CD8-positive, alpha-beta memory T cell (primary cell): ENCODE results near the gene TCEA2. TPM values are rescaled to one million over a fixed set of nuclear protein-coding genes. Genes with fewer than 3 reads are reported as not detected.

Experiments
- CTCF ChIA-PET: fragments of 350-600 bp; sonication (Branson Sonifier 250); formaldehyde crosslinking; loops from one replicate; lab custom pipeline; 2021; ENCODE audit warnings: antibody characterized with exemption; lab: Charles Lee
- POLR2A ChIA-PET: fragments of 350-600 bp; sonication (Branson Sonifier 250); formaldehyde crosslinking; loops from one replicate; lab custom pipeline; 2021; ENCODE audit warnings: antibody characterized with exemption; lab: Charles Lee
- DNase-seq, 5 donors: peaks; one replicate each; pipeline versions ENCODE4 v3.0.0 to v3.0.0-alpha.2; 2020 to 2022; ENCODE audit warnings: mixed read lengths in 1 of 5
- H3K27ac ChIP-seq: one replicate; pipeline ENCODE4 v1.7.0; 2013; ENCODE audit warnings: low read depth, mild to moderate bottlenecking, low read length, moderate library complexity
- H3K27me3 ChIP-seq: 2 replicates; pipeline ENCODE4 v1.7.0; 2013; ENCODE audit warnings: low read length, mild to moderate bottlenecking; ENCODE audit not compliant: insufficient read depth, poor library complexity, severe bottlenecking
- H3K36me3 ChIP-seq: 2 replicates; pipeline ENCODE4 v1.7.0; 2013; ENCODE audit warnings: mild to moderate bottlenecking, low read length, moderate library complexity; ENCODE audit not compliant: insufficient read depth
- H3K4me1 ChIP-seq: 2 replicates; pipeline ENCODE4 v1.7.0; 2013; ENCODE audit warnings: mild to moderate bottlenecking, low read length, moderate library complexity; ENCODE audit not compliant: insufficient read depth
- H3K4me3 ChIP-seq: 2 replicates; pipeline ENCODE4 v1.7.0; 2013; ENCODE audit warnings: mild to moderate bottlenecking, low read length
- H3K9me3 ChIP-seq: 2 replicates; pipeline ENCODE4 v1.7.0; 2013; ENCODE audit warnings: mild to moderate bottlenecking, low read length
- H3K27ac Mint-ChIP-seq, 8 donors: one replicate each; pipeline ENCODE4 v1.8.0; 2020 to 2021; ENCODE audit warnings: mixed read lengths in 8 of 8, mild to moderate bottlenecking in 6 of 8, inconsistent platforms in 3 of 8, moderate library complexity in 3 of 8
- H3K27me3 Mint-ChIP-seq, 2 donors: one replicate each; pipeline ENCODE4 v1.8.0; 2020 to 2021; ENCODE audit warnings: mixed read lengths in 2 of 2, mild to moderate bottlenecking in 1 of 2, moderate library complexity in 1 of 2
- H3K36me3 Mint-ChIP-seq, 3 donors: one replicate each; pipeline ENCODE4 v1.8.0; 2020 to 2021; ENCODE audit warnings: mixed read lengths in 3 of 3, inconsistent platforms in 1 of 3, mild to moderate bottlenecking in 1 of 3
- H3K4me1 Mint-ChIP-seq, 3 donors: one replicate each; pipeline ENCODE4 v1.8.0; 2020 to 2021; ENCODE audit warnings: mixed read lengths in 3 of 3, inconsistent platforms in 1 of 3, mild to moderate bottlenecking in 1 of 3
- H3K4me3 Mint-ChIP-seq, 7 donors: one replicate each; pipeline ENCODE4 v1.8.0; 2020 to 2021; ENCODE audit warnings: mixed read lengths in 7 of 7, mild to moderate bottlenecking in 6 of 7, moderate library complexity in 4 of 7, inconsistent platforms in 2 of 7
- H3K9me3 Mint-ChIP-seq, 5 donors: one replicate each; pipeline ENCODE4 v1.8.0; 2020 to 2022; ENCODE audit warnings: mixed read lengths in 5 of 5, mild to moderate bottlenecking in 3 of 5, moderate library complexity in 2 of 5, inconsistent platforms in 1 of 5
- polyA plus RNA-seq: library from polyadenylated mRNA; unstranded; fragments of 300-500 nt; fragmentation: Illumina TruSeq; gene quantifications from one replicate; pipeline ENCODE4 v1.2.3, GENCODE V29; 2021
- total RNA-seq, 2 experiments: library from RNA; stranded (reverse); gene quantifications; one replicate each; pipeline ENCODE4 v1.2.3, GENCODE V29; 2021

Gene TCEA2
- total and polyA plus RNA-seq, 3 experiments from 2014 or later: 24.2 to 30.9 (median 24.5) TPM

DNA sequence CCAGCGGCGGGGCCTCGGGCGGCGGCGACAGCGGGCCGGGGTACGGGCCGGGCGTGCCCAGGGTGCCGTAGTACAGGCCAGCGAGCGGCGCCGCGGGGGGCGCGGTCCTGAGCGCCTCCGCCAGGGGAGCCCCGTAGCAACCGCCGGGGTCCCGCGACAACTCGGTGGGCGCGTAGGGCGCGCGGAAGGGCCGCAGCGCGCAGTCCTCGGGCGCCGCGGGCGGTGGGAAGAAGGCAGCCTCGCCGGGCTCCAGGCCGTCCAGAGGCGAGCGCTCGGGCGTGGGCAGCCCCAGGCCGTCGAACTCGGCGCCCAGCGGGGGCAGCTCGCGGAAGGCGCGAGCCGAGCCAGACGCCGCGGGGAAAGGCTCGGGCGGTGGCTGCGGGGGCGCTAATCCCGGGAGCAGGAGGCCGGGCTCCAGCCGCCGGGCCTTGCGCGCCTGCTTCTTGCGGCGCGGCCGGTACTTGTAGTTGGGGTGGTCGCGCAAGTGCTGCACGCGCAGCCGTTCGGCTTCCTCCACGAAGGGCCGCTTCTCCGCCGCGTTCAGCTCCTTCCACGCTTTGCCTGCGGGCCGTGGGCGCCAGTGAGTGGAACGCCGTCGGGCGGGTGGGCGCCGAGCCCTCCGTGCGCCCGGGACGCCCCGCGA lies 14.5 kb upstream of the TCEA2 start:
- CTCF ChIA-PET: interaction anchor here (1.2 kb wide), 1 partner anchor 12 kb away, joined by 3 read pairs; no protein-coding TSS in a partner anchor

DNA sequence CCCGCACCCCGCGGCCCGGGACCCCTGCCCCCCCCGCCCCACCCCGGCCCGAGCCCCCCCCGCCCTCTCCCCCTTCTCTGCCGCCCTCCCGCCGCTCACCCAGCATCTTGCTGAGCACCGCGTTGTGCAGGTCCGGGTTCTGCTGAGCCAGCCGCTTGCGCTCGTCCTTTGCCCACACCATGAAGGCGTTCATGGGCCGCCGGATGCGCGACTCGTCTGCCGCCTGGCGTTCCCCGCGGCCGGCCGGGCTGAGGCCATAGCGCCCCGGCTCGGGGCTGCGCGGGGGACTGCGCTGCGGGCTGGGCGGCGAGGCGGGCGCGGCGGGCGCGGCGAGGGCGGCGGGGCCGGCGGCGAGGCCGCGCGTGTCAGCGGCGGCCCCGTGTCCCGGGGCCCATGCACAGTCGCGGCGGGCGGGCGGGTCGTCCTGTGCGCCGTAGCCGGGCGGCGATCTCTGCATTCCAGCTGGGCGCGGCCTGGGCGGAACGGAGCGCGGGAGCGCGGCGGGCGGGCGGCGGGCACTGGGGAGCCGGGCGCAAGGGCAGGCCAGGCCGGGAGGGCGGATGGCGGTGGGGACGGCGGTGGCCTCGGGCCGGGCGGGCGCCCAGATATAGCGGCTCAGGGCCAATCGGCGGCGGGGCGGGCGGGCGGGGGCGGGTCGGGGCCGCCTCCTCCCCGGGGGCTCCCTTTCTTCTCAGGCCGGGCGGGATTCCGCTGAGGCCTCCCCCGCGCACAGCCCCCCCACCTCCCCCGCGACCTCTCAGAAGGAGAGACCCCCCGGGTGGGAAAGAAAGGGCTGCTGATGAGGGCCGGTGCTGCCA lies 13.7 kb upstream of the TCEA2 start, which contains the start of gene SOX18:
SOX18 (minus strand) TSS at position 580 of the 818 bp plus-strand sequence; CDS start at position 457, 123 bp downstream.
- H3K27me3 Mint-ChIP-seq: peaks cover 38 to 52% of the 10 kb centered on the region in 2 donors
- POLR2A ChIA-PET: no interaction called here
- Histone ChIP-seq H3K9me3 (no peaks in the 10 kb centered on the region), H3K36me3 (no peaks in the 10 kb centered on the region), H3K27me3 (peaks cover 29% of the 10 kb centered on the region), H3K4me3 (no peak within 1 kb of the TSS), H3K27ac (peak within 1 kb of the TSS; percentile 59), H3K4me1 (peaks cover 6% of the 10 kb centered on the region)
- H3K4me3 Mint-ChIP-seq: peak within 1 kb of the TSS in 4 of 7 donors; percentile 20 to 78 (median 57)
- no peaks in the 10 kb centered on the region for H3K36me3 Mint-ChIP-seq
- H3K9me3 Mint-ChIP-seq: no peaks in the 10 kb centered on the region
- H3K4me1 Mint-ChIP-seq: peaks cover 0 to 21% (median 6%) of the 10 kb centered on the region in 3 donors
- no peak within 1 kb of the TSS for H3K27ac Mint-ChIP-seq
- CTCF ChIA-PET: interaction anchor here (1.2 kb wide), 1 partner anchor 11 kb away, joined by 3 read pairs; no protein-coding TSS in a partner anchor
- no peak for DNase-seq

More for the DNA sequence above, 14.5 kb upstream of the TCEA2 start:
- Mint-ChIP-seq H3K4me3 (no peak overlapping the region), H3K9me3 (no peaks in the 10 kb centered on the region), H3K4me1 (peaks cover 5 to 27% (median 9%) of the 10 kb centered on the region in 3 donors), H3K36me3 (no peaks in the 10 kb centered on the region), H3K27ac (no peak overlapping the region), H3K27me3 (peaks cover 39 to 50% of the 10 kb centered on the region in 2 donors)
- no peak for DNase-seq
- Histone ChIP-seq H3K4me1 (peaks cover 6% of the 10 kb centered on the region), H3K36me3 (no peaks in the 10 kb centered on the region), H3K27ac (no peak overlapping the region), H3K27me3 (peaks cover 29% of the 10 kb centered on the region), H3K9me3 (no peaks in the 10 kb centered on the region), H3K4me3 (no peak overlapping the region)
- POLR2A ChIA-PET: no interaction called here

DNA sequence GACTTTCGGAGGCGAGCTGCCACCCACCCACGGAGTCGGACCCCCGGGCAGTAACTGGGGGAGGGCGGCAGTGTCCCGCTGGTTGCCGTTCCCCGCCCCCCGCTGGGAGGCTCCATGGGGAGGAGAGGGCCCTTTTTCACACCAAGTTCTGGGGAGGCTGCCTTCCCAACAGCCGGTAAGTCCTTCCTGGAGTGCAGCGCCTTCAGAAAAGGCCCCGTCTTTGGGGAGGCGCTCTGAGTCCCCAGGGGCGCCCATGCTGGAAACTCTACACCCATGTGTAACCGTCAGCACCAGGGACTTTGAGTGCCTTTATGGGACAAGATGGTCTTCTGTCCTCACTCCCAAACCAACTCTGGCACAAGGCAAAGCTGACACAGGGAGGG lies 13.1 kb upstream of the TCEA2 start:
- peaks cover 6% of the 10 kb centered on the region for H3K4me1 ChIP-seq
- ChIA-PET CTCF (no interaction called here), POLR2A (no interaction called here)
- no peaks in the 10 kb centered on the region for H3K9me3 ChIP-seq
- DNase-seq: no peak
- H3K36me3 ChIP-seq: no peaks in the 10 kb centered on the region
- peak overlapping the region; percentile 59 for H3K27ac ChIP-seq
- H3K4me3 Mint-ChIP-seq: peak overlapping the region in 1 of 7 donors; percentile 20
- H3K27ac Mint-ChIP-seq: no peak overlapping the region
- H3K4me1 Mint-ChIP-seq: peaks cover 0 to 16% (median 6%) of the 10 kb centered on the region in 3 donors
- peaks cover 33 to 52% of the 10 kb centered on the region in 2 donors for H3K27me3 Mint-ChIP-seq
- H3K36me3 Mint-ChIP-seq: no peaks in the 10 kb centered on the region
- no peaks in the 10 kb centered on the region for H3K9me3 Mint-ChIP-seq
- H3K4me3 ChIP-seq: no peak overlapping the region
- H3K27me3 ChIP-seq: peaks cover 29% of the 10 kb centered on the region

DNA sequence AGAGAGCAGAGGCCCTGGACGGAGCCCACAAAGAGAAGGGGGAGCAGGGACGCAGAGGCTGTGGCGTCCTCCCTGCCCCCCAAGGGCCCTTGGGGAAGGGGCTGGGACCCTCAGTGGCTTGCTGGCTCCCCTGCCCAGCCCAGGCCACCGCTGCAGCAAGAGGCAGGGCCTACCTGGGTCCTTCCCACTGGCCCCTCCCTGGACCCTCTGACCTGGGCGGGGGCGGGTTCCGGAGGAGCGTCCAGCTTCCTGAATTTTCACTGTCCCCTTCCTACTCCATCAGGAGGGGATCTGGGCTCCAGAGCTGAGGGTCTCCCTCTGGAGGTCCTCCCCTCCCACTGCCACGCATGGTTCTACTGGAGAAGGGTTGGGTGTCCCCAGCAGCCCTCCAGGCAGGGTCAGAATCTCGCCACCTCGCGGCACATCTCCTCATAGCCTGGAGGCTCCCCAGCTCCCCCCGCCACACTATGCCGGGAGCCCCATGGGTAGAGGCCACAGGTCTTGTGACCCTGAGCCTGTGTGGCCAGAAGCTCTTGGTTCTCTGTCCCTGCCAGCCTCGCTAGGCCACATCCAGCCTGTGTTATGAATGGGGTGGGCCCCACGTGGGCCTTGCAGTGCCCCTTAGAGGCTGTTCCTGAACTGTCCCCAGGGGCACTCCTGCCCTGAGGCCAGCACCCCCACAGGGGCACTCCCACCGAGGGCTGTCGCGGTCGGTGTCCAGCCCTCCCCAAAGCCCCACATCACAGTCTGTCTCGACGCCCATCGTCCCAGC lies 12.6 kb upstream of the TCEA2 start:
- ChIA-PET CTCF (no interaction called here), POLR2A (no interaction called here)
- no peak for DNase-seq
- H3K27ac ChIP-seq: peak overlapping the region; percentile 59
- no peaks in the 10 kb centered on the region for H3K9me3 ChIP-seq
- H3K4me1 Mint-ChIP-seq: peaks cover 0 to 16% (median 6%) of the 10 kb centered on the region in 3 donors
- peak overlapping the region in 1 of 8 donors; percentile 57 for H3K27ac Mint-ChIP-seq
- no peak overlapping the region for H3K4me3 ChIP-seq
- peaks cover 31 to 56% of the 10 kb centered on the region in 2 donors for H3K27me3 Mint-ChIP-seq
- H3K4me1 ChIP-seq: peaks cover 6% of the 10 kb centered on the region
- peaks cover 29% of the 10 kb centered on the region for H3K27me3 ChIP-seq
- H3K4me3 Mint-ChIP-seq: peak overlapping the region in 1 of 7 donors; percentile 34
- no peaks in the 10 kb centered on the region for H3K9me3 Mint-ChIP-seq
- H3K36me3 ChIP-seq: no peaks in the 10 kb centered on the region
- no peaks in the 10 kb centered on the region for H3K36me3 Mint-ChIP-seq

DNA sequence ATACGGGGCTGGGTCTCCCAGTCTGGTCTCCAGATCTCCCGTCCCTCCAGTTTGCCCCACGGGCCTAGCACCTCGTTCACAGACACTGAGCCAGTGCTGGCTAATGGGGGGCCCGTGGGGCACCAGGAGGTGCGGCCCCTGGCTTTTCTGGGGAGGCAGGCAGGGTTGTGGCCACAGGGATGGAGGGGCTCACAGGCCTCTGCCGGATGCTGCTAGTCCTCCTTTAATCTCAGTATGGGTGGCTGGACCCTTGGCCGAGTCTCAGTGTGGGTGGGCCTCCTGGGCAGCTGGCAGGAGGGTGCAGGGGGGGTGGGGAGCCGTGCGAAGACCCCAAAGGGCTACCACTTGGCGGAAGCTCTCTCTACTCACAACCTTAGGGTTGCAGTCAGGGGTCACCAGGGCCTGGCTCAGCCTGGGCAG lies 12.0 kb upstream of the TCEA2 start:
- Mint-ChIP-seq H3K9me3 (no peaks in the 10 kb centered on the region), H3K27ac (peak overlapping the region in 1 of 8 donors; percentile 57), H3K36me3 (no peaks in the 10 kb centered on the region), H3K27me3 (peaks cover 29 to 53% of the 10 kb centered on the region in 2 donors), H3K4me3 (no peak overlapping the region), H3K4me1 (peaks cover 0 to 12% (median 6%) of the 10 kb centered on the region in 3 donors)
- Histone ChIP-seq H3K27me3 (peaks cover 29% of the 10 kb centered on the region), H3K4me1 (peaks cover 6% of the 10 kb centered on the region), H3K27ac (no peak overlapping the region), H3K9me3 (no peaks in the 10 kb centered on the region), H3K36me3 (no peaks in the 10 kb centered on the region), H3K4me3 (no peak overlapping the region)
- POLR2A ChIA-PET: no interaction called here
- no peak for DNase-seq
- CTCF ChIA-PET: no interaction called here

DNA sequence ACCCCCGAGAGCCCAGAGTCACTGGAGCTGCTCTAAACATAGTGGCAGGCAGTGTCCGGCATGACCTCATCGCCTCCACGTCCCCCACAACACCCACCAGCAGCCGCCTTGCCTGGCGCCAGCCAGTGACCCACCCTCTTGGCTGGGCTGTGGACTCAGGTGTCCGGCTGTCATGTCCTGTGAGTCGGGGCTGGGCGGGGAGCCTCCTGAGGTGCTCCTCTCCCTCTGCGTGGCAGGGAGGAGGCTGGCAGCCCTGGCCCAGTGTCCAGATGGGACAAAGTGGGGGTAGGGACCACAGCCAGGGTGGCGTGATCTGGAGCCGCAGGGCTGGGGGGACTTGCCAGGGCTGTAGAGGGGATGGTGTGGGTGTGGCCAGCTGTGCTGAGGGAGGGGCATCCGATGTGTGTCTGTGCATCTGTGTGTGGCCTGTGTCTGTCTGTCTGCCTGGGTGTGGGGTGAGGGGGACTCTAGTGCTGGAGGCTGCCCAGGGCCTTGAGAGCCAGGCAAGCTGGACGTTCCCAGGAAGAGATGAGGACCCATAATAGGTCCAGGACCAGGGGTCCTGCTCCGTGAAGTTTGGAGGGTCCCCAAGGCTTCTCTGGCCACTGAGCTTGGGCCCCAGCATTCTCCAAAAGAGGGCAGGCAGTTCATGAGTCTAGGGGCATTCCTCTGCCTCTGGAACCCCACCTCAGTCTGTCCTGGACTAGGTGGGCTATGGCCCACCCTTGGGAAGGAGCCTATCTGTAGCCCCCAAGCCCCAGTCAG lies 11.3 kb upstream of the TCEA2 start:
- POLR2A ChIA-PET: no interaction called here
- no peak overlapping the region for H3K4me3 Mint-ChIP-seq
- no peaks in the 10 kb centered on the region for H3K9me3 Mint-ChIP-seq

DNA sequence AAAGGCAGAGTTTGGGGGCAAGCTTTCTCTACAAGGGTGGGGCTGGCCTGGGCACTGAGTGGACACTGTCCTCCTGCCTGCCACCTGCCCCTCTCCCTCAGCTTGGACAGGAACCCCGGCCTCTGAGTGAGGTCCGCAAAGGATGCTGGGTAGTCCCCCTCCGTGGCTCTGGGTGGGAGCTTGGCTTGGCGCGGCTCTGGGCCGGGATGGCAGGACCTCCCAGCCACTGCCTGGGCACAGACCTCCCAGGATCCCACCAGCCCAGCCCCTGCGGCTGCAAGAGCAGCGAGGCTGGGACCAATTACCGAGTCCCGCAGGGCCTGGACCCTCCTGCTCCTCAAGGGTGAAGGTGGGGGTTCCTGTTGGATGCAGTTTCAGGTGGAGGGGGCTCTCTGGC lies 10.7 kb upstream of the TCEA2 start:
- Histone ChIP-seq H3K4me1 (peaks cover 7% of the 10 kb centered on the region), H3K9me3 (no peaks in the 10 kb centered on the region), H3K4me3 (no peak overlapping the region), H3K27ac (no peak overlapping the region), H3K36me3 (no peaks in the 10 kb centered on the region), H3K27me3 (peaks cover 25% of the 10 kb centered on the region)
- H3K4me3 Mint-ChIP-seq: no peak overlapping the region
- H3K27ac Mint-ChIP-seq: no peak overlapping the region
- H3K4me1 Mint-ChIP-seq: peaks cover 2 to 10% (median 2%) of the 10 kb centered on the region in 3 donors
- ChIA-PET CTCF (interaction anchor here (1.3 kb wide), 1 partner anchor 13 kb away, joined by 8 read pairs; no protein-coding TSS in a partner anchor), POLR2A (no interaction called here)
- no peak for DNase-seq
- no peaks in the 10 kb centered on the region for H3K9me3 Mint-ChIP-seq
- peaks cover 16 to 40% of the 10 kb centered on the region in 2 donors for H3K27me3 Mint-ChIP-seq
- H3K36me3 Mint-ChIP-seq: no peaks in the 10 kb centered on the region

More for the DNA sequence above, 11.3 kb upstream of the TCEA2 start:
- CTCF ChIA-PET: interaction anchor here (1.3 kb wide), 1 partner anchor 12 kb away, joined by 8 read pairs; no protein-coding TSS in a partner anchor
- Mint-ChIP-seq H3K4me1 (peaks cover 0 to 8% (median 2%) of the 10 kb centered on the region in 3 donors), H3K36me3 (no peaks in the 10 kb centered on the region), H3K27me3 (peaks cover 22 to 46% of the 10 kb centered on the region in 2 donors), H3K27ac (peak overlapping the region in 2 of 8 donors; percentile 32 to 50)
- DNase-seq: no peak
- Histone ChIP-seq H3K27me3 (peaks cover 29% of the 10 kb centered on the region), H3K4me1 (peaks cover 6% of the 10 kb centered on the region), H3K36me3 (no peaks in the 10 kb centered on the region), H3K27ac (no peak overlapping the region), H3K9me3 (no peaks in the 10 kb centered on the region), H3K4me3 (no peak overlapping the region)
